Left ventricle myocardium inferior (tissue), 1 donor: ENCODE measurements around the gene NALCN. TPM values are rescaled to one million over a fixed set of nuclear protein-coding genes. Genes with fewer than 3 reads are reported as not detected.

Source experiments
- DNase-seq: peaks from one replicate; pipeline ENCODE4 v3.0.0-alpha.2; 2020
- H3K27ac ChIP-seq: fragments of 200-600 bp; replicated peaks from 2 replicates; pipeline ENCODE4 v1.8.0; 2021
- H3K27me3 ChIP-seq: fragments of 200-600 bp; 2 replicates; pipeline ENCODE4 v1.8.0; 2021; ENCODE audit warnings: low read depth
- H3K36me3 ChIP-seq: fragments of 200-600 bp; 2 replicates; pipeline ENCODE4 v1.8.0; 2021
- H3K4me1 ChIP-seq: fragments of 200-600 bp; 2 replicates; pipeline ENCODE4 v1.8.0; 2021
- H3K4me3 ChIP-seq: fragments of 200-600 bp; 2 replicates; pipeline ENCODE4 v1.8.0; 2021; ENCODE audit warnings: mild to moderate bottlenecking, moderate library complexity
- H3K9me3 ChIP-seq: fragments of 200-600 bp; replicated peaks from 2 replicates; pipeline ENCODE4 v1.8.0; 2021
- intact Hi-C: fragments of 100-400 bp; cut with micrococcal nuclease; formaldehyde crosslinking; loops from one replicate; pipeline ENCODE4 v1.11.0; 2022
- total RNA-seq: library from RNA; stranded (reverse); fragmentation: NEBNext Ultra II Directional; extraction: Animal tissue kit (Norgen Biotek cat#: 25700); gene quantifications from one replicate; pipeline ENCODE4 v1.2.1, GENCODE V29; 2021
- TF ChIP-seq, protein P1 (sequence below): fragments of 200-600 bp; IDR thresholded peaks from 2 replicates; pipeline ENCODE4 v1.8.0; 2021; ENCODE audit warnings: antibody characterized with exemption, mild to moderate bottlenecking, borderline replicate concordance
- donor health status: DM: no; HTN: yes; CAD: no; lungs with severe emphysema.

Gene NALCN
- total RNA-seq, 1 donor from 2014 or later: 8.3 TPM

DNA sequence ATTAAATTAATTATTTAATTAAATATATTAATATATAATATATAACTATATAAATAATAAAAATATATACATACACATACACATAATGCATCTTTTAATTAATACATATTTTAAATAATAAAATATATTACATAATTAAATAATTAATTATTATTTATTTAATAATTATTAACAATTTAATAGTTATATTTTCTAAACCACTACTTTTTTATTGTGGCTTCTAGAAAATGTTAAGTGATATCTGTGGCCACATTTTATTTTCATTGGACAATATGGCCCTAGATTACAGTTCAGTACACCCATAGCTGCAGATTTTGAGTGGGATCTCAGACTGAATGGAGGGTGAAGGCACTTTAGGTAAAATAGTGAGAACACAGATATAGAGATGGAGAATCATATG, 335.7 kb downstream of the NALCN start:
- H3K9me3 ChIP-seq: no peaks in the 10 kb centered on the region
- H3K4me3 ChIP-seq: no peak overlapping the region
- intact Hi-C loops: no loop called here
- H3K27me3 ChIP-seq: no peaks in the 10 kb centered on the region
- TF ChIP-seq, protein P1, sequence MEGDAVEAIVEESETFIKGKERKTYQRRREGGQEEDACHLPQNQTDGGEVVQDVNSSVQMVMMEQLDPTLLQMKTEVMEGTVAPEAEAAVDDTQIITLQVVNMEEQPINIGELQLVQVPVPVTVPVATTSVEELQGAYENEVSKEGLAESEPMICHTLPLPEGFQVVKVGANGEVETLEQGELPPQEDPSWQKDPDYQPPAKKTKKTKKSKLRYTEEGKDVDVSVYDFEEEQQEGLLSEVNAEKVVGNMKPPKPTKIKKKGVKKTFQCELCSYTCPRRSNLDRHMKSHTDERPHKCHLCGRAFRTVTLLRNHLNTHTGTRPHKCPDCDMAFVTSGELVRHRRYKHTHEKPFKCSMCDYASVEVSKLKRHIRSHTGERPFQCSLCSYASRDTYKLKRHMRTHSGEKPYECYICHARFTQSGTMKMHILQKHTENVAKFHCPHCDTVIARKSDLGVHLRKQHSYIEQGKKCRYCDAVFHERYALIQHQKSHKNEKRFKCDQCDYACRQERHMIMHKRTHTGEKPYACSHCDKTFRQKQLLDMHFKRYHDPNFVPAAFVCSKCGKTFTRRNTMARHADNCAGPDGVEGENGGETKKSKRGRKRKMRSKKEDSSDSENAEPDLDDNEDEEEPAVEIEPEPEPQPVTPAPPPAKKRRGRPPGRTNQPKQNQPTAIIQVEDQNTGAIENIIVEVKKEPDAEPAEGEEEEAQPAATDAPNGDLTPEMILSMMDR: no peak
- H3K27ac ChIP-seq: no peak overlapping the region
- DNase-seq: no peak
- no peaks in the 10 kb centered on the region for H3K4me1 ChIP-seq
- no peaks in the 10 kb centered on the region for H3K36me3 ChIP-seq

DNA sequence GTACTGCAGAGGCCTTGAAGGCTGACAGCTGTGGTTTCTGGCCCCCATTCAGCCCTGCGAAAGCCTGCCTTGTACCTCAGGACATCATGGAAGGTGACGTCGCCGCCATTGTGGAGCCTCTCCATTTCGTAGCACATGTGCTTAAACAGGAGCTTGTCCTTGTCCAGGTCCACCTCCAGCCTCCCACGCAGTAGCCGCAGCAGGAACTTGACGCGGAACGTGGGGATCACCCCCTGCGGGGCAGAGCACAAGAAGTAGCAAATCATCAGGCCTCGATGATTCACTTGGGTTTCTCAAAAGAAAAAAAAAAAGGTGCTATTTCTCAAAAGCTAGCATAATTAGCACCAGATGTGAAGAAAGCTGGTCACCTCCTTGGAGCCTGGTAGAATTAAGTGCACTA, 351.0 kb downstream of the NALCN start:
- Histone ChIP-seq H3K27ac (no peak overlapping the region), H3K36me3 (no peaks in the 10 kb centered on the region), H3K9me3 (no peaks in the 10 kb centered on the region), H3K27me3 (no peaks in the 10 kb centered on the region), H3K4me1 (no peaks in the 10 kb centered on the region), H3K4me3 (no peak overlapping the region)
- DNase-seq: no peak
- TF ChIP-seq, protein P1: no peak
- intact Hi-C loops: no loop called here

DNA sequence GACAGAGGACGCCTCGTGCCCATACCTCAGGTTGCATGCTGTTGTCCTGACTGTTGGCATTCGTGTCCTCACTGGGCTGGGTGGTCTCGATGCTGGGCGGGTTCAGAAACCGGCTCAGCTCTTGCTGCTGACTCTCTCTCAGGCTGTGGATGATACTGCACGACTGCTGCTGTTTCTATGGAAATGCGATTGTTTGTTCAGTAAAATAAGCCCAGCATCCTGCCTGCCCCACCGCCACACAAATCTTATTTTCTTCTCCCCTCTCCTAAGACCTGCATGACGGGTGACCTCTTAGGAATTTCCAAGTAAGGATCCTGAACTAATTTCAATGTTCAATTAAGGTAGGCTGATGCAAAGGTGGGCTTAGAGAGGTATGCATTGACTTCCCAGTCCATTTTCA, 356.5 kb downstream of the NALCN start:
- no peak for DNase-seq
- no peak overlapping the region for H3K4me3 ChIP-seq
- no peaks in the 10 kb centered on the region for H3K9me3 ChIP-seq
- intact Hi-C loops: no loop called here
- no peaks in the 10 kb centered on the region for H3K27me3 ChIP-seq
- H3K27ac ChIP-seq: no peak overlapping the region
- H3K4me1 ChIP-seq: no peaks in the 10 kb centered on the region
- TF ChIP-seq, protein P1: no peak
- H3K36me3 ChIP-seq: no peaks in the 10 kb centered on the region

DNA sequence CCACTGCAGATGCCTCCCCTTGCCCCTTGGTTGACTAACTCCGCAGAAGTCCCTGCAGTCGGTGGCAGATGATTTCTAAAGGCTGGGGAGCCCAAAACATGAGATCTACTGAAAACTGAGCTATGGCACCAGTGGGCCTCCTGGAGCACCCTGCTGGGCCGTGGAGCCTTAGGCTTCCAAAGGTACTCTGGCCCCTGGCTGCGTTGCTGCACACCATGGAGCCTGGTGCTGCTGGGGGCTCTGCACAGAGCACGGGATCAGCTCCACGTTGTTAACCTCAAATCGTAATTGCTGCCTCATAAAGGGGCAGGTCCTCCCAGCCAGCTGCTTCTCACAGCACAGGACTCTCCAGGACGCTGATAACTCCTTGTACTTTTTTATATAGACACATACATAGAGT, 357.5 kb downstream of the NALCN start:
- H3K9me3 ChIP-seq: no peaks in the 10 kb centered on the region
- H3K27ac ChIP-seq: no peak overlapping the region
- no peaks in the 10 kb centered on the region for H3K27me3 ChIP-seq
- intact Hi-C loops: no loop called here
- H3K36me3 ChIP-seq: no peaks in the 10 kb centered on the region
- TF ChIP-seq, protein P1: no peak
- H3K4me3 ChIP-seq: no peak overlapping the region
- H3K4me1 ChIP-seq: no peaks in the 10 kb centered on the region
- no peak for DNase-seq

DNA sequence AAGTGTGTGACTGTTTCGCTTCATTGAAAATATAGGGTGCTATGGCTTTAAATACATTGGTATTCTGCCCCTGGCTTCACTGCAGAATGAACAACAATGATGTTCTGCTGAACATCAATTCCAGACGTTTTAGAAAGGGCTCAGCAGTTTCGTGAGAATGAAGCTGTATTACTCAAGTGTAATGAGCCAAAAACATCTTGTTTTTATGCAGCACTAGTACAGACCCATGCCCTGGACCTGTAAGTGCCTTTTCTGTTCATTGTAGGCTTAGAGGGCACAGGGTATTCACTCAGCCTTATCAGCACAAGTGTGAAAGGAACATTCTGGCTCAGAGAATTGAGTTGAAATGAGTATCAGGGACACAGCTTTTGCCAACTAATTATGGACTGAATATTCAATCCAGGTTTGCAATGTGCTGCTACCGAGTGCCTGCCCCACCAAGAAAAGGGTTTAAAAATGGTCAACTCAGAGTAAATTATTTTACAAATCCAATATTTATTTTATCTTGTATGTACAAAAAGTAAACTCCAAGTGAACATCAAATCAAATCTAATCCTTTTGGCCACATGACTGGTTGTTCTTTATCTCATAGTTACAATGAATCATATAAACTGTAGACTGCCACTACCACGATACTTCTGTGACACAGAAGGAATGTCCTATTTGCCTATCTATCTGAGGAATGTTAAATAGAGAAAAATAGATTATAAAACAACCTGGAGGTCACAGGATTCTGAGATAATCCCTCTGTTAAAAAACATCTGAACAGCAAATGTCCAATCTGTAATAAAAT, 362.8 kb downstream of the NALCN start:
- Histone ChIP-seq H3K36me3 (no peaks in the 10 kb centered on the region), H3K27me3 (no peaks in the 10 kb centered on the region), H3K4me3 (no peak overlapping the region), H3K4me1 (no peaks in the 10 kb centered on the region), H3K27ac (no peak overlapping the region), H3K9me3 (no peaks in the 10 kb centered on the region)
- intact Hi-C loops: no loop called here
- TF ChIP-seq, protein P1: no peak
- no peak for DNase-seq
